ENCODE results near the gene BRD3OS. TPM values are rescaled to one million over a fixed set of nuclear protein-coding genes. Genes with fewer than 3 reads are reported as not detected.

The BRD3OS gene
- total RNA-seq, 1 experiment from 2014 or later: 13.3 TPM

DNA sequence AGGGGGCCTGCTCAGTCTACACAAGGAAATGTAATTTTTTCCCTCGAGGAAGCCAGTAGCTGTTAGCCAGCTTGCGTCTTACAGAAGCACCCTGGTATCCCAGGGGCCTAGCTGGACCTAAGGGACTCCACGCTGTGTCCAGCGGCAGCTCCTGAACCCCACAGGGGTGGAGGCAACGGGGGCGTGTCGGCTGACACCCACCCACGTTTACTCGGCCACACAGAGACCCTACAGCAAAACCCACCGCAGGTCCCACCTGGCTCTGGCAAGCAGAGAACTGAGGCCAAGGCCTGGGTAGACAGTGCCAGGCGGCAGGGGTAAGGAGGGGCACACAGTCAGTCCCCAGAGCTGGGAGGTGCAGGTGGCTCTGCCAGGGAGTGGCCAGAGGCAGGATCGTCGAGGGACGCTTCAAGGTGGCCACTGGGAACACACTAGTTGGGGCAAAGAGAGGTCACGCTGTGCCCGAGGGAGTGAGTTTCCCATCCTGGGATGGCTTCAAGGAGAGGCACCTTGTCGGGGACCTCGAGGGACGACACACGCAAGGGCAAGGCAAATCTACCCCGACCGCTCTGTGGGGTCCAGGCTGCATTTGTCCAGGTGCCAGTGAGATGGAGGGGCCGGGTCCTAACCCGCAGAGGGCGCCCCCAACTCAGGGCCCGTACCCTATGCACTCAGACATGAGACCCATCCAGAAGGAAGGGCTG lies 20.7 kb downstream of the BRD3OS start:
- Mint-ChIP-seq H3K9me3 (ENCODE audit: unreplicated experiment) (no peaks in the 10 kb centered on the region), H3K4me1 (ENCODE audit: insufficient read depth, unreplicated experiment) (no peaks in the 10 kb centered on the region), H3K36me3 (ENCODE audit: insufficient read depth, unreplicated experiment) (peaks cover 54% of the 10 kb centered on the region), H3K4me3 (ENCODE audit: unreplicated experiment) (no peak overlapping the region), H3K27me3 (ENCODE audit: insufficient read depth, unreplicated experiment) (no peaks in the 10 kb centered on the region), H3K27ac (ENCODE audit: low read depth, unreplicated experiment) (no peak overlapping the region)
- ChIA-PET CTCF (interaction anchor here (1.3 kb wide), 1 partner anchor 10 kb away, joined by 4 read pairs; no protein-coding TSS in a partner anchor), POLR2A (interaction anchor here (0.6 kb wide), 2 partner anchors 9 to 19 kb away, joined by 4 read pairs; no protein-coding TSS in a partner anchor)
- TF ChIP-seq, protein P1, sequence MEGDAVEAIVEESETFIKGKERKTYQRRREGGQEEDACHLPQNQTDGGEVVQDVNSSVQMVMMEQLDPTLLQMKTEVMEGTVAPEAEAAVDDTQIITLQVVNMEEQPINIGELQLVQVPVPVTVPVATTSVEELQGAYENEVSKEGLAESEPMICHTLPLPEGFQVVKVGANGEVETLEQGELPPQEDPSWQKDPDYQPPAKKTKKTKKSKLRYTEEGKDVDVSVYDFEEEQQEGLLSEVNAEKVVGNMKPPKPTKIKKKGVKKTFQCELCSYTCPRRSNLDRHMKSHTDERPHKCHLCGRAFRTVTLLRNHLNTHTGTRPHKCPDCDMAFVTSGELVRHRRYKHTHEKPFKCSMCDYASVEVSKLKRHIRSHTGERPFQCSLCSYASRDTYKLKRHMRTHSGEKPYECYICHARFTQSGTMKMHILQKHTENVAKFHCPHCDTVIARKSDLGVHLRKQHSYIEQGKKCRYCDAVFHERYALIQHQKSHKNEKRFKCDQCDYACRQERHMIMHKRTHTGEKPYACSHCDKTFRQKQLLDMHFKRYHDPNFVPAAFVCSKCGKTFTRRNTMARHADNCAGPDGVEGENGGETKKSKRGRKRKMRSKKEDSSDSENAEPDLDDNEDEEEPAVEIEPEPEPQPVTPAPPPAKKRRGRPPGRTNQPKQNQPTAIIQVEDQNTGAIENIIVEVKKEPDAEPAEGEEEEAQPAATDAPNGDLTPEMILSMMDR (IDR thresholded peaks at IDR 0.05; ENCODE audit: unreplicated experiment): no peak
- intact Hi-C loops (cut with micrococcal nuclease): no loop called here
- BruUV-seq (replicated peaks): no TSS peak
- no peak for DNase-seq (ENCODE audit: unreplicated experiment)

DNA sequence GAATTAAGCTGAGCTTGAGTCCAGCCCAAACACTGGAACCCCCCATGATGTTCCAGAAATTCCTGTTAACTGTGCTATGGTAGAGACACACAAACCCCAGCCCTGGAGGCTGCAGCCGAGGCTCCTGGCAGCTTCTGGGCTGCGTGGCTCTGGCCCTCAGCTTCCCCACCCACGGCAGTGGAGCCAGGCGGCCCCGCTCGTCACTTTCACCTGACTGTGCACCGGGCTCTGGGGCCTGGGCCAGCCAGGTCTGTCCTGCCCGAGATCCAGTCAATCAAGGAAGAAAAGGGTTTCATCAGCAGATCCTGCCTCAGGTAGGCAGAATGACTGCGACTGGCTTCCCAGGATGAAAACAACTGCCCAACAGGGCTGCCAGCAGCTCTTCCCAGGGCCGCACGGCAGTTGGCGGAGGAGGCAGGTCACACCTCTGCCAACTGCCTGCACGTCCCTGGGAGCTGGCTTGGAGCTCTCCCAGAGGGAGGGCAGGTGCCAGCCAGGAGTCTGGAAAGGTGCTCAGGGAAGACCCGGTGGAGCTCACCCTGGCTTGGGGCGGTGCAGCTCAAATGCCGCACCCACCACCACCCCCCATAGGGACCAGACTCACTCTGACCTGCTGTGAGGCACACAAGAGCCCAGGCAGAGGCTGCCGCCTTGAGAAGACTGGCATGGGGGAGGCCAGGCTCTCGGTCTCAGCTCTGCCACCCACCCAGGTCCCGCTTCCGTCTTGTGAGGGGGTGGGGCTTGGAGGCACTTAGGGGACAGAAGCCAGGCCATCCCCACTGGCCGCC lies 21.8 kb downstream of the BRD3OS start:
- H3K9me3 Mint-ChIP-seq (ENCODE audit: unreplicated experiment): no peaks in the 10 kb centered on the region
- no TSS peak for BruUV-seq (replicated peaks)
- intact Hi-C loops (cut with micrococcal nuclease): no loop called here
- no peaks in the 10 kb centered on the region for H3K4me1 Mint-ChIP-seq (ENCODE audit: insufficient read depth, unreplicated experiment)
- TF ChIP-seq, protein P1 (IDR thresholded peaks at IDR 0.05; ENCODE audit: unreplicated experiment): no peak
- H3K27me3 Mint-ChIP-seq (ENCODE audit: insufficient read depth, unreplicated experiment): no peaks in the 10 kb centered on the region
- POLR2A ChIA-PET: interaction anchor here (0.6 kb wide), 1 partner anchor 18 kb away, joined by 4 read pairs; no protein-coding TSS in a partner anchor
- H3K27ac Mint-ChIP-seq (ENCODE audit: low read depth, unreplicated experiment): no peak overlapping the region
- CTCF ChIA-PET: interaction anchor here (0.5 to 1.3 kb wide), 3 partner anchors 7 to 11 kb away, joined by 3 to 4 read pairs (median 3); no protein-coding TSS in a partner anchor
- peaks cover 58% of the 10 kb centered on the region for H3K36me3 Mint-ChIP-seq (ENCODE audit: insufficient read depth, unreplicated experiment)
- no peak for DNase-seq (ENCODE audit: unreplicated experiment)
- H3K4me3 Mint-ChIP-seq (ENCODE audit: unreplicated experiment): no peak overlapping the region

DNA sequence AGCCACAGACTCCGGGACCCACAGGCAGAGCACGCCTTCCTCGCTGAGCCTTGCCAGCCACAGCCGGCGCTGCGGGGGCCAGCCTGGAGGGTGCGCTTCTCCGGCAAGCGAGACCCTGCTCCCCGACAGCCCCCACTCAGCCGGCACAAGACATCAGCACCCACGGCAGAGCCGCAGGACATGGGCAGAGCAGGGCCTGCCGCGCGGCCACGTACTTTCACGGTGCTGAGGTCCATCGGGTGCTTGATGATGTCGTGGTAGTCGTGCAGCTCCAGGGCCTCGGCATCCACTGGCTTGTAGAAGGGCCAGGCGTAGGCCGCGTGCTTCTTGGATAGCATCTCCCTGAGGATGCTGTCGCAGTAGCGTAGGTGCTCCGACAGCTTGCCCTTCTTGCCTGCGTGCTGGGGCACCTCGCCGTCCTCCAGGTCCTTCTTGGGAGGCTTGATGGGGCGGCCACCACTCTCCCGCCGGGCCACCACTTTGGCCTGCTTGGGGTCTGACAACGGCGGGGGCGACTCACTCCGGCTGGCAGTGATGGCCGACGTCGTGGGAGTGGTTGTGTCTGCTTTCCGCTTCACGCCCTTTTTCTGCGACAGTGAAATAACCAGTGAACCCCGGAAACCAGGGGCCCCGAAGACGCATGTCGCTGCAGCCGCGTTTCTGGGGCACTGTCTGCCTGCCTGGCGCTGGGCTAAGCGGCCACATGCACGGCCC lies 22.7 kb downstream of the BRD3OS start:
- TF ChIP-seq, protein P1 (IDR thresholded peaks at IDR 0.05; ENCODE audit: unreplicated experiment): no peak
- H3K36me3 Mint-ChIP-seq (ENCODE audit: insufficient read depth, unreplicated experiment): peaks cover 67% of the 10 kb centered on the region
- intact Hi-C loops (cut with micrococcal nuclease): no loop called here

DNA sequence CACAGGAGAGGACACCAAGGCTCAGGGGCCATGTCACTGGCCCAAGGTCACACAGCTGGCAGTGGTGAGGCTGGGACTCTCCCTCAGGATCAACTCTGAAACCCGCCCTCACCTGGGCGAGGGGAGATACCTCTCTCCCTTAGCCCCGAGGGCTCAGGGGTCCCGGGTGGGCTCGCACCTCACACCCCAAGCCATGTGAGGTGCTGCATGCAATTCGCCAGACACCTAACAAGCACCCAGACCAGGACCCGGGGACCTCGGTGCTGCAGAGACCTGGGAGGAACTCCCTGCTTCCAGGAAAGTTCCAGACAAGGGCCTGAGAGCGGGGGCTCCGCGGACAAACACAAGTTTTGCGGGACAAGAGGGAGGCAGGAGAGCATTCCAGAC lies 23.3 kb downstream of the BRD3OS start:
- ChIA-PET CTCF (no interaction called here), POLR2A (no interaction called here)
- H3K4me3 Mint-ChIP-seq (ENCODE audit: unreplicated experiment): no peak overlapping the region
- no peaks in the 10 kb centered on the region for H3K4me1 Mint-ChIP-seq (ENCODE audit: insufficient read depth, unreplicated experiment)
- peak overlapping the region; percentile 42 for H3K27ac Mint-ChIP-seq (ENCODE audit: low read depth, unreplicated experiment)
- no peak for DNase-seq (ENCODE audit: unreplicated experiment)
- TF ChIP-seq, protein P1 (IDR thresholded peaks at IDR 0.05; ENCODE audit: unreplicated experiment): no peak
- intact Hi-C loops (cut with micrococcal nuclease): no loop called here
- no peaks in the 10 kb centered on the region for H3K27me3 Mint-ChIP-seq (ENCODE audit: insufficient read depth, unreplicated experiment)
- peaks cover 63% of the 10 kb centered on the region for H3K36me3 Mint-ChIP-seq (ENCODE audit: insufficient read depth, unreplicated experiment)
- no peaks in the 10 kb centered on the region for H3K9me3 Mint-ChIP-seq (ENCODE audit: unreplicated experiment)
- no TSS peak for BruUV-seq (replicated peaks)

More for the DNA sequence above, 22.7 kb downstream of the BRD3OS start:
- no peak for DNase-seq (ENCODE audit: unreplicated experiment)
- ChIA-PET CTCF (interaction anchor here (1.2 kb wide), 1 partner anchor 12 kb away, joined by 3 read pairs; no protein-coding TSS in a partner anchor), POLR2A (no interaction called here)
- BruUV-seq (replicated peaks): no TSS peak
- no peaks in the 10 kb centered on the region for H3K4me1 Mint-ChIP-seq (ENCODE audit: insufficient read depth, unreplicated experiment)
- H3K27ac Mint-ChIP-seq (ENCODE audit: low read depth, unreplicated experiment): no peak overlapping the region
- H3K27me3 Mint-ChIP-seq (ENCODE audit: insufficient read depth, unreplicated experiment): no peaks in the 10 kb centered on the region
- no peak overlapping the region for H3K4me3 Mint-ChIP-seq (ENCODE audit: unreplicated experiment)
- H3K9me3 Mint-ChIP-seq (ENCODE audit: unreplicated experiment): no peaks in the 10 kb centered on the region

All from MCF 10A (cell line).